HG03159 (cell line): Measurements from ENCODE around the gene B4GALT4.
"Not testable (repeated sequence)": the region's sequence is repeated elsewhere in the genome, so short reads cannot be mapped to it uniquely, and the experiment has no call there.

Experiments
- ATAC-seq: cut with Tn5 transposase; IDR thresholded peaks from one replicate; pipeline ENCODE4 v1.9.1; 2021; ENCODE audit warnings: mild to moderate bottlenecking, moderate library complexity; ENCODE audit not compliant: unreplicated experiment

B4GALT4 gene

DNA sequence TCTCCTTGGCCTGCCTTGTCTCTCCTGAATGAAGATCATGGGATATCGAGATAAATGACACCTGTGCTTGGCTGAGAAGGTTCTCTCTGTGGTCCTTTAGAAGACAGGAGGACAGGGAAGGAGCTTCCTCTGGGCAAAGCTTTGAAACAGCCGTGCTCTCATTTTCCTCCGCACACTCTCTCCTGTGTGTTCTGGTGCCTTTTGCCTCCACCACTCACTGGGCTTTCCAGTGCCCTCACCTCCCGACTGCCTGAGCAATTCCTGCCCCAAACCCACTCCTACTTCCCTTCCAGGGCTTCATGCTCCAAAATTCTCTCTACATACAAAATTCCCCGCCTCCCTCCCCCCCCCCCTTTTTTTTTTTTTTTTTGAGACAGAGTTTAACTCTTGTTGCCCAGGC is 35.0 kb downstream of the B4GALT4 start:
- ATAC-seq, result no peak

DNA sequence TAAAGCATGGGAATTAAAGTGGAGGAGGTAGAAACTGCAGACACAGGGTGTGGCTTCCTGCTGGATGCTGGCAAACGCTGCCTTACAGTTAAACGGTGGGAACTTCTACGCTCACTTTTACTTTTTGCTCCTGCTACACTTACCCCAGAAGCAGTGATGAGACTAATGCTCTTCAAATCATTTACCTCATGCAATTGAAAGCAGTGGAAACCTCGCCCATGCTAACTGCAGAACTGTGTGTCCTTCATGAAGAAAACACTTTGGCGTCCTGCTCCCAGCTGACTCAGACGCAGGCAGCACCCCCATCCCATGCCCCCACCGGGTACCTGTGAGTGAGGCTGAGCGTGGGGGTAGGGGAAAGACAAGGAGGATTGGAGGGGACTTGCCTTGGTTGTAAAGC is 35.5 kb downstream of the B4GALT4 start:
- no peak for ATAC-seq

DNA sequence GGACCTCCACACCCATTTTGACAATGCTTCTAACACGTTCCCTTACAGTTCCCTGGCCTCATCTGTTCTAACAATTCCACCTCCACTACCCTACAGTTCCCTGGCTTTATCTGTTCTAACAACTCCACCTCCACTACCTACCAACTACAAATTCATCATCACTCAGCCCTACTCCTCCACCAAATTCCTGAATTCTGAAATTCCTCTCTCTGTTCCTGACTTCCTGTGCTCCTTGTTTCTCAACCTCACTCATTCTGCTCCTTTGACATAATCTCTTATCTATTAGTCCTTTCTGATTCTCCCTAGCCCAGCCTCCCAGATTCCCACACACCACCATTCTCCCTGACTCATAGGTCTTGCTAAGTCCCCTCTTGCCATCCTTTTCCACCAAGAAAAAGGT is 44.8 kb downstream of the B4GALT4 start:
- ATAC-seq, result no peak

DNA sequence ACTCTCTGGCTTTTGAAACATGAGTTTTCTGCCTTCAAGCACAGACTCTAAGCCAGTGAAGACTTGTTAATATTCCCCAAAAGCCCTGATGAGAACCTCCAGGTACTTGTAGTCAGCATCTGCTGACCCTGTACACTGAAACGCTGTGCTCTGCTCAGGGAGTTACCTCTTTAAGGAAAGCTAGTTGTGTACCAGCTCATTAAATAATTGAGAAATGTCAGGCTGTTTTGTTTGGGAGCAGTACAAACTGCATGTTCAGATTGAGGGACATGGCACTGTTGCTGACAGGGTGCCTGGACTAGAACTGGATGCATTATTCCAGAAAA is 45.6 kb downstream of the B4GALT4 start:
- no peak for ATAC-seq

DNA sequence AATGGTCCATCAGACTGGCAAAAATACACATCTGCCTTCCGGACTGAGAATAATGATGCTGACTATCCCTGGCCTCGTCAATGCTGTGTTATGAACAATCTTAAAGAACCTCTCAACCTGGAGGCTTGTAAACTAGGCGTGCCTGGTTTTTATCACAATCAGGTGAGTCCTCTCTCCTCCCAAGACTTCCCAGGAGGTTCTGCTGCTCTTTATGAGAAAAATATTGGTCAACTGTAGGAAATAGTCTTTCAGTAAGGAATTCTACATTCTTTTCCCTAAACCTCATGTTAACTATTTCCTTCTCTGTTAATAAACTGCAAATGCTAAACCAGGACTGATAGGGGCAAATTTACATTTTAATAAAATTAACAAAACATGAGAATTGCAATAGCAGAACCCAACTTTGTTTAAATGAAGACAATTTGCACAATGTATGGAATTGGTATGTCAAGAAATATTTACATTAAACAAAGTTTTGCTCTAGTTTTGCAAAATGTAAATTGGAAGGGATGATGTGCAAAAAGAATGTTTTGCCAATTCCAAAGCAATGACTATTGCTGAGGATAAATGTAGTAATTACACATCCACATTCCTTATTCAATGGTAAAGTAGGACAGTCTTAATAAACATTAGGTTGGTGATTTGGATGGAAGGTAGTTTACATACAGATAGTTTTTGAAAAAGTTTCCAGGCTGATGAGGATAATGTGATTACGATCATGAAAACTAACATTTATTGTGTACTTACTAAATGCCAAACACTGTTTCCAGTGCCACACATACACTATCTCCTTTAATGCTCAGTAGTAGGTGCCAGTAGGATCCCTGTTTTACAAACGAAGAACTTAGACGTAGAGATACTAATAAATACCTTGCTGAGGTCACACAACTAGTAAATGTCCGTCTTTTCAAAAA is 46.2 kb downstream of the B4GALT4 start:
- no peak for ATAC-seq

DNA sequence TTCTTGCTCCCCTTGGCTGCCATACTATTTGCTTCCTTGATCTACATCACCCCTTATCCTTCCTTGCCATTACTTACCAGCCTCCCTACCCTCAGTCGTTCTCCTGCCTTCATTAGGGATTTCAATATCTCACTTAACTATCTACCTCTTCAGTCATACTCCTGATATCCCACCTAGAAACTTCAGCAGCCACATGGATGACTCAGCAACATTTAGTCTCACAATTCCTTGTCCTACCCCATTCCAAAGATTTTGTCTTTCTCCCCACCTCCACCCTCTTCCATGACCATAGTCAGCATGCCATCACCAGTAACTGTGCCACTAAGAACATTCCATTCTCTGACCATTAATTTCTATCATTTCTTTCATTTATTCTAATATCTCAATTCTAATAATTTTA is 48.9 kb downstream of the B4GALT4 start:
- ATAC-seq, result no peak

DNA sequence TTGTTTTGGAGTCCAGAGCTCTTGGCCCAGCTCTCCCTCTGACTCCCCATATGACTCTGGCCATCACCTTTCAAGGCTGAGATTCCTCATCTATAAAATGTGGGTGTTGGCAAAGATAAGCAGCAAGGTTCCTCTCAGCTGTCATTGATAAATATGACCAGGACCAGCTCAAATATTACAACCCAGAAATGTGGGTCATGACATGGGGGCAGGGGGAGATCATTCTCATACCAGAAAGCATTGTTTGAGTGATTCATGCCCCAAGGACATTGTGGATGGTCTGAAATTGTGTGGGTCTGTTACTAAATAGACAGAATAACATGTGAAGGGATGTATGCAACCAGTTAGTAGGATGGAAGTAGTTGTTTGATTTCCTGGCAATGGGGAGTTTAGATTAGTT is 53.4 kb downstream of the B4GALT4 start:
- no peak for ATAC-seq

DNA sequence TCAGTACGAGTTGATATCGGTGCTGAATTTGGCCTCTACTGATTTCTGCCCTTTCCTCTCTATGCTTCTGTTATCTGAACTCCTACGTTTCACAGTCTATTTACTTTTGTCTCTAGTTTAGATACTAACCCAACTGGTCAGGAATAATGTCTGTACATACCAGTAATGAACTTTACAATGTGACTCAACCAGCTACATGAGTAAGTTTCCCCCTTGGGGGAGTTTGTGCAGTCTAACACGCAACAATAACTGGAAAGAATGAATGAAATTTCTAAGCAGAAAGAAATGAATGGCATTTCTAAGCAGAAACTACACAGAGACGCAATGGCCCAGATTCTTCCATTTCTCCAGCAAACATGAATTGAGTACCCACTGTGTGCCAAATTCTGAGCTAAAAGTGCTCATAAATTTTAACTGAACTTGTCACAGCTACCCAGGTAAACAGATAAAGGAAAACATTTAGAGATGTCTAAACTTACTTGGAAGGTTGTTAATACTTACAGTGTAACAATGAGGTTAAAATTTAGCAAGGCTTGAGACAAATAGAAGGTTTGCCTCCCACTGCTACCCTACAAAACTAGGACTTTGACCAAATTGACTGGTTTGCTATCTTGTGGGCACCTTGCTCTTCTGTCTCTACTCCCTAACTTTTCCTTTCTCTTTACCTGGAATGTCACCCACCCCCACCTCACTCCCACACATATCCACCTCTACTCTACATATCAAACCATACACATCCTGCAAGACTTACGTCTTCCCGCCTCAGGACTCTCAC is 55.7 kb downstream of the B4GALT4 start:
- no peak for ATAC-seq

DNA sequence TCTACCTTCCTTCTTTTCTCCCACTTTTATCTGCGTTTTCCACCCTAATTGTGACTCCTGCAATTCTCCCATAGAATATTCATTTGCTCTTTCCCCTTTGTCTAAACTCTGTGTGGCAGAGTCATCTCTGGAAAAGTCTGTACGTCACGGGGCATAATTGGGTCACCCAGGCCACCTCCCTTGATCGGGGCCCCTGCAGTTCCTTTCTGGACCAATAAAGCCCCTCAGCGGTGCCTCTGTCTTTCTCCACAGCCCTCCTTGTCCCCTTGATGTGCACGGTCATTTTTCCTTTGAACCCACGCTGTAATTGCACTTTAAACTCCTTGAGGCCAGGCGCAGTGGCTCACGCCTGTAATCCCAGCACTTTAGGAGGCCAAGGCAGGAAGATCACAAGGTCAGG is 56.6 kb downstream of the B4GALT4 start:
- ATAC-seq, result no peak

DNA sequence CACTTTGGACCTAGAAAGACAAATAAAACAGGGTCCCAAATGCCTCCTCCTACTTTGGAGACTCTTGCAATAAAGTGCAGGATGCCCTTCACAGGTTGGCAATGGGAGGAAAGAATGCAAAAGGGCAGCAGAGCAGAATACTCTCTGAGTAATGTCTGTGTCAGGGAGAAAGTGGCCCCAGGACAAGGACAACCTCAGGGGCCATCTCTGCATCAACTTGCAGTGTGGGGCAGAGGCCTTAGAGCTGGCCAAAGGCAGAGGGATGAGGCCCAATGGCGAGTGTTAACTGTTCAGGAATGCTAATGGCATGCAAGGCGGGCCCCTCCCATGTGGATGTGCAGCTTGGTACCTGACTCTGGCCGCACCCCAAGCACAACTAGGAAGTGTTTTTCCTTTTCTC is 58.9 kb downstream of the B4GALT4 start:
- no peak for ATAC-seq

DNA sequence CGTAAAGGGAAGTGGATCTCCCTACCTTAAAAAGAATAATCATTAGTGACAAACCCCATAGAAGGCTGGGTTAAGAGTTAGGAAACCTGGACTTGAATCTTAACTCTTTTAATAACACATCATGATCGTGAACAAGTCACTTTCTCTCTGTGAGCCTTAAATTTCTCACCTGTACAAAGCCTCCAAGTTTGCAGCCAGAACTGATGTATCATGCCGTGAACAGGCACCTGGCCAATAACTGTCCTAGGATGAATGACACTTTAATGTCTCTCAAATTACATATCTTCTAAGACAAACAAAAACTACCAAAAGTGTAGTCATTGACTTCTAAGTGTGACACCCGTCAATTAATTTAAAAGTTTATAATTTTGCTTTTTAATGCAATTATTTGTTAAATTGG is 63.4 kb downstream of the B4GALT4 start:
- no peak for ATAC-seq

DNA sequence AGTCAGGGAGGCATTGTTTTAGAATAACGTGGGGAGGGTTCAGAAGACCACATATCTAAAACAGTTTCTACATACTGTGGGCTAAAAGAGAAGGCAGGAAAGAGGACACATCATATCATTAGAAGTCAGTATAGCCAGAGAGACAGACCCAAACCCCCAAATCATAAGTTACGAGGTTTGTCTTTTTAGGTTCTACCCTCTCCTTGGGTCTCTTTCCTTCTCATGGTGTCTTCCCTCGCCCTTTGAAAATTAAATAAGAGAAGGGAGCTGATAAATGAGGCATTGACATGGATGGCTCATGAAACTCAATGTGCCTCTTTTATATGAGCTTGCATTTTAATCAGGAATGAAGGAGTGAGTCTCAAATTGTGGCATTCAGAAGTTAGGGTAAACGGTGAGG is 63.9 kb downstream of the B4GALT4 start:
- no peak for ATAC-seq

DNA sequence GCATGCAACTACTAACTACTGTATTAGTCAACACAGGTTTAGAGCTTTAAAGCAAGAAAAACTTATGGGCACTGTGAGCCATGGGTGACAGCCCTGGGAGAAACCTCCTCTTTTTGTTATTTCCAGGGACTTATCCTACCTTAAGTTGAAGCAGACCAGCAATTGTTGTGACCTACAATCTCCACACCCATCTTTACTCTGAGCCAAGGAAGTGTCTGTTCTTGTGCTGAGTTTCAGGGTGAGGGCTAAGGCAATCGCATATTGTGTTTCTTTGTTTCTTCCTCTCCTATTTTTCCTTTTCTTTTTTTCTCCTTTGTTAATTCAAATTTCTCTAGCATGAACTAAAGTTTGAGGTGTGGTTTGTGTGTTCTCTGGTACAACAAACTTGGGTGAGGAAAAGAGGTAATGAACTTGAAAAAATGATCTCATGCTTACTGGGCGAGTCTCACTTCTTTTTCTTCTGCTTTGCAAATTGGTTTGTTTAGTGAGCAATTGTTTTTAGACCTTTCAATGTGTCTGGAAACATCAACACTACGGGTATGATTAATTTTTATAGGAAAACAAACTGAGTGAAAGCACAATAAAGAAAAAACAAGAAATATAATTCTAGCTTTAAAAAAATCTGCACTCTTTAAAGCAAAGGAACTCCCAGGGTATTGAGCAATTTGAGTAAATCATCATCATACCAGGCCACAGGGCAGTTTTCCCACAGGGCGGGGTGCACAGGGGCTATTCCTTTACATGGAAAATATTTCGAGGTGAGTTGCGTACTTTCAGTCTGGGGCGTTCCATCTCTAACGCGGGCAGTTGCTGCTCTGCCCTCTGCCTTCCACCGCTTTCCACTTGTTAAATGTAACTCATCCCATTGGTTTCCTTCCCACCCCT is 64.6 kb downstream of the B4GALT4 start:
- no peak for ATAC-seq

DNA sequence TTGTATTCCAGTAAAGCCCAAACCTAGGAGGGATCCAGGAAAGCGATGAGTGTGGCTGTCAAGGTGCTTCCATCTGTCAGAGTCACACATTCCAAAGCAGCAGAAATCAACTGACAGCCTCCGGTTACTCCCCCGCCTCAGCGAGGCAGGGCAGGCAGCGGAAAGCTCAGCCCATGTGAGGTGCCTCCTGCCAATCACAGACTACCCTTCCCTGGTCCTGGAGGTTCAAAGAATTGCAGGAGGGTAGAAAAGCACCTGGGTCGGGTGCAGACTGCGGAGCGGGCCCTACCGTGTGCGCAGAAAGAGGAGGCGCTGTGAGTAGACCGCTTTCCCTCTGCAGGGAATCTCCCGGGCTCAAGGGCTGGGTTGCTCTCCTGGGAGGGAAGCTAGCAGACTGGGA is 67.4 kb downstream of the B4GALT4 start, which contains the start of gene UPK1B:
UPK1B (plus strand) TSS at position 274 of the 400 bp plus-strand sequence. CDS start 13,144 bp downstream, outside the sequence.
- no peak for ATAC-seq

DNA sequence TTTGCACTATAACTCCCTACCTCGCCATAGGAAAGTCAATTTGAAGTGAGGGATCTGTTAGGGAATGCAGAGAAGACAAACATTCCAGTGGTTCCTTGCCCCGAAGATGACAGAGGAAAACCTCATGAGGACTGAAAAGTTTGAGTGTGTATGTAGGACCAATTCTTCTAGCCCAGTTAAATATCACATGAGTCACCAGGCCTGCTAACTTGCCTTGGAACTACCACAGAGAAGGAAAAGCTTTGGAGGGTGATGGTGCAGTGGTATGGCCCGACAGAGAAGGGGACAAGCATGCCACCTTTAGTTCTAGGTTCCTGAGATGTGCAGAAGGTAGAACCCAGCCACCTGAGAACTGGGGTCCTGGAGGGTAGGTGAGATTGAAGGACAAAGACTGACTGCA is 69.9 kb downstream of the B4GALT4 start:
- ATAC-seq, result no peak

DNA sequence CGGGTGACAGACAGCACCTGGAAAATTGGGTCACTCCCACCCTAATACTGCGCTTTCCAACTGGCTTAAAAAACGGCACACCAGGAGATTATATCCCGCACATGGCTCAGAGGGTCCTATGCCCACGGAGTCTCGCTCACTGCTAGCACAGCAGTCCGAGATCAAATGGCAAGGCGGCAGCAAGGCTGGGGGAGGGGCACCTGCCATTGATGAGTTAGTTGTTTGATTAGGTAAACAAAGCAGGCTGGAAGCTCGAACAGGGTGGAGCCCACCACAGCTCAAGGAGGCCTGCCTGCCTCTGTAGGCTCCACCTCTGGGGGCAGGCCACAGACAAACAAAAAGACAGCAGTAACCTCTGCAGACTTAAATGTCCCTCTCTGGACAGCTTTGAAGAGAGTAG is 75.9 kb downstream of the B4GALT4 start:
- ATAC-seq, result not testable (repeated sequence)
